K562 (cell line): ENCODE data around the gene MCCD1. TPM values are rescaled to one million over a fixed set of nuclear protein-coding genes. Genes with fewer than 3 reads are reported as not detected.

ENCODE experiments used
- GATAD2A ChIP-seq: fragments of 450-650 bp; IDR thresholded peaks from 2 replicates; pipeline ENCODE4 v1.6.1; 2017
- HDAC6 ChIP-seq: IDR thresholded peaks from 2 replicates; pipeline ENCODE4 v1.6.1; 2012; ENCODE audit warnings: low read depth, mild to moderate bottlenecking, control low read depth, inconsistent platforms, low read length, moderate library complexity
- MAZ ChIP-seq, 2 experiments: fragments of 450-650 bp in 1 of 2; sonication (generic) in 1 of 2; formaldehyde crosslinking; IDR thresholded peaks in 1 of 2; conservative IDR thresholded peaks in 1 of 2; 2 replicates each; pipeline versions ENCODE4 v1.4.0 to v1.5.0; 2020; ENCODE audit warnings: mild to moderate bottlenecking in 1 of 2, missing genetic modification reagents in 1 of 2
- PHTF2 ChIP-seq: fragments of 250-450 bp; sonication (Bioruptor Pico); IDR thresholded peaks from 2 replicates; pipeline ENCODE4 v1.5.0; 2021; ENCODE audit warnings: mild to moderate bottlenecking
- SAP30 ChIP-seq: fragments of 200-600 bp; sonication (generic); IDR thresholded peaks from 2 replicates; pipeline ENCODE4 v1.6.1; 2012; ENCODE audit warnings: borderline replicate concordance, low read depth, mild to moderate bottlenecking, moderate library complexity, low read length, control low read depth, inconsistent platforms; ENCODE audit not compliant: insufficient read depth, poor library complexity, severe bottlenecking
- SMARCE1 ChIP-seq: fragments of 450-650 bp; IDR thresholded peaks from 2 replicates; pipeline ENCODE4 v1.7.1; 2016; ENCODE audit warnings: mild to moderate bottlenecking
- TAF15 ChIP-seq: fragments of 200-400 bp; formaldehyde crosslinking; IDR thresholded peaks from 2 replicates; pipeline ENCODE4 v1.6.1; 2017; ENCODE audit warnings: mild to moderate bottlenecking, low read depth, low read length, moderate library complexity
- THRAP3 ChIP-seq: fragments of 450-650 bp; IDR thresholded peaks from 2 replicates; pipeline ENCODE4 v1.6.1; 2016; ENCODE audit warnings: mild to moderate bottlenecking, inconsistent platforms, borderline replicate concordance
- polyA plus RNA-seq, 8 experiments: library from polyadenylated mRNA; depleted of rRNA in 4 of 8; stranded (reverse) in 5 of 8; unstranded in 3 of 8; fragments of >200 nt; fragmentation: Nextera tagmentation in 2 of 8; fragmentation: Illumina TruSeq in 1 of 8; extraction: Ambion mirVana in 2 of 8; extraction: Trizol in 1 of 8; gene quantifications; 2 replicates each; pipeline versions ENCODE4 v1.2.1 to v1.2.3, GENCODE V29; 2011 to 2014; ENCODE audit warnings: inconsistent platforms in 1 of 8, missing spikeins in 1 of 8
- total RNA-seq, 7 experiments: library from RNA; depleted of rRNA in 6 of 7; stranded (reverse); fragments of >200 nt in 6 of 7; fragmentation: Illumina TruSeq in 2 of 7; extraction: Trizol in 2 of 7; gene quantifications; 2 replicates each; pipeline versions ENCODE4 v1.2.1 to v1.2.3, GENCODE V29; 2011 to 2021; ENCODE audit warnings: low replicate concordance in 1 of 7
- TF ChIP-seq, protein P1 (sequence below), 2 experiments: fragments of 150-350 bp in 1 of 2; IDR thresholded peaks; 2 replicates each; pipeline ENCODE4 v1.6.1; 2012 to 2016; ENCODE audit warnings: low read depth in 2 of 2, low read length in 2 of 2, mild to moderate bottlenecking in 1 of 2, moderate library complexity in 1 of 2
- TF ChIP-seq, protein P2 (sequence below): fragments of 250-450 bp; sonication (Bioruptor Pico); IDR thresholded peaks from 2 replicates; pipeline ENCODE4 v1.4.0; 2020; ENCODE audit warnings: borderline replicate concordance
- TF ChIP-seq, protein P3 (sequence below): fragments of 250-450 bp; sonication (Bioruptor Pico); IDR thresholded peaks from 2 replicates; pipeline ENCODE4 v1.4.0; 2020; ENCODE audit warnings: mild to moderate bottlenecking, moderate library complexity
- TF ChIP-seq, protein P4 (sequence below): fragments of 250-450 bp; sonication (Bioruptor Pico); IDR thresholded peaks from 2 replicates; pipeline ENCODE4 v1.8.0; 2022; ENCODE audit warnings: inconsistent platforms, mild to moderate bottlenecking, moderate library complexity, borderline replicate concordance

Gene MCCD1
- total and polyA plus RNA-seq, 9 of the 15 experiments (the other 6 are each of a cell fraction or from before 2014, with no cell fraction given): not detected

DNA sequence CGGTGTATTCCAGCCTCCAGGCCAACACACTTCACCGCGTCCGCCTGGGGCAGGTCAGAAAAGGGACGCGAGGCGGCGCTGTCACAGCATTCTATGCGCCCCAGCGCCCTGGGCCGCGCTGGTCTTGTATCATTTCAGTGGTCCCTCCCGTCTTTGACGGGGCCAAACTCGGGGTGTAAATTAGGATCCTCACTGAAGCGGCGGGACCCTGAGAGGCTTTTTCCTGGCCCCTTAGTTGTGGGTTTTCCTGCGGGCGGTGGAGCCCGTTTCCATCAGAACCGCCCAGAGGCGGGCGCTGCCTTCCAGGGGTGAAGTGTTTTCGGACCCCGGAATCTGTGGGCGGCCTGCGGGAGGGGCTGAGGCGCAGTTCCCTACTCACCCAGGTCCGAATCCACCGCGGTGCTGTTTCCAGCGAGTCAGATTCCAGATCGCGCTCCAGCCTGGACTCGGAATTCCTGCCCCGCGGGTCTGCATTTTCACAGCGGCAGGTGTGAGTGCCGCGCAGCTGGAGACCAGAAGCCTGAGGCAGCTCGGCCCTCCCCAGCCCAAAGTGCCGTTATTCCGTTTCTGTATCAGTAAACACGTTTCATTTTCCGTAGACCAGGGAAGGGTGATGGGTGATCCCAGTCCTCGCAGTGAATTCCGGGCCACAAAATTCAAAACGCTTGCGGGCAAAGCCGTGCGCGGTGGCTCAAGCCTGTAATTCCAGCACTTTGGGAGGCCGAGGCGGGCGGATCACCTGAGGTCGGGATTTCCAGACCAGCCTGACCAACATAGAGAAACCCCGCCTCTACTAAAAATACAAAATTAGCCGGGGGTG is 34.7 kb upstream of the MCCD1 start (continued):
- TF ChIP-seq, protein P1, sequence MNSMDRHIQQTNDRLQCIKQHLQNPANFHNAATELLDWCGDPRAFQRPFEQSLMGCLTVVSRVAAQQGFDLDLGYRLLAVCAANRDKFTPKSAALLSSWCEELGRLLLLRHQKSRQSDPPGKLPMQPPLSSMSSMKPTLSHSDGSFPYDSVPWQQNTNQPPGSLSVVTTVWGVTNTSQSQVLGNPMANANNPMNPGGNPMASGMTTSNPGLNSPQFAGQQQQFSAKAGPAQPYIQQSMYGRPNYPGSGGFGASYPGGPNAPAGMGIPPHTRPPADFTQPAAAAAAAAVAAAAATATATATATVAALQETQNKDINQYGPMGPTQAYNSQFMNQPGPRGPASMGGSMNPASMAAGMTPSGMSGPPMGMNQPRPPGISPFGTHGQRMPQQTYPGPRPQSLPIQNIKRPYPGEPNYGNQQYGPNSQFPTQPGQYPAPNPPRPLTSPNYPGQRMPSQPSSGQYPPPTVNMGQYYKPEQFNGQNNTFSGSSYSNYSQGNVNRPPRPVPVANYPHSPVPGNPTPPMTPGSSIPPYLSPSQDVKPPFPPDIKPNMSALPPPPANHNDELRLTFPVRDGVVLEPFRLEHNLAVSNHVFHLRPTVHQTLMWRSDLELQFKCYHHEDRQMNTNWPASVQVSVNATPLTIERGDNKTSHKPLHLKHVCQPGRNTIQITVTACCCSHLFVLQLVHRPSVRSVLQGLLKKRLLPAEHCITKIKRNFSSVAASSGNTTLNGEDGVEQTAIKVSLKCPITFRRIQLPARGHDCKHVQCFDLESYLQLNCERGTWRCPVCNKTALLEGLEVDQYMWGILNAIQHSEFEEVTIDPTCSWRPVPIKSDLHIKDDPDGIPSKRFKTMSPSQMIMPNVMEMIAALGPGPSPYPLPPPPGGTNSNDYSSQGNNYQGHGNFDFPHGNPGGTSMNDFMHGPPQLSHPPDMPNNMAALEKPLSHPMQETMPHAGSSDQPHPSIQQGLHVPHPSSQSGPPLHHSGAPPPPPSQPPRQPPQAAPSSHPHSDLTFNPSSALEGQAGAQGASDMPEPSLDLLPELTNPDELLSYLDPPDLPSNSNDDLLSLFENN (IDR thresholded peaks at IDR 0.05; ENCODE audit: low read depth in 2 of 2, low read length in 2 of 2): 0 out of 4 replicates have a peak, but pooled peaks of 1 of the 2 experiments have one; percentile 13
- TF ChIP-seq, protein P2, sequence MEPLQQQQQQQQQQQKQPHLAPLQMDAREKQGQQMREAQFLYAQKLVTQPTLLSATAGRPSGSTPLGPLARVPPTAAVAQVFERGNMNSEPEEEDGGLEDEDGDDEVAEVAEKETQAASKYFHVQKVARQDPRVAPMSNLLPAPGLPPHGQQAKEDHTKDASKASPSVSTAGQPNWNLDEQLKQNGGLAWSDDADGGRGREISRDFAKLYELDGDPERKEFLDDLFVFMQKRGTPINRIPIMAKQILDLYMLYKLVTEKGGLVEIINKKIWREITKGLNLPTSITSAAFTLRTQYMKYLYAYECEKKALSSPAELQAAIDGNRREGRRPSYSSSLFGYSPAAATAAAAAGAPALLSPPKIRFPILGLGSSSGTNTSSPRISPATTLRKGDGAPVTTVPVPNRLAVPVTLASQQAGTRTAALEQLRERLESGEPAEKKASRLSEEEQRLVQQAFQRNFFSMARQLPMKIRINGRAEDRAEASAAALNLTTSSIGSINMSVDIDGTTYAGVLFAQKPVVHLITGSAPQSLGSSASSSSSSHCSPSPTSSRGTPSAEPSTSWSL (CRISPR knock-in tag): no peak
- TF ChIP-seq THRAP3 (peak; percentile 74; the same call in 1 of the 2 replicates), HDAC6 (no peak), GATAD2A (peak; percentile 75; the same call in 1 of the 2 replicates), TAF15 (no peak), MAZ (CRISPR knock-in tag; conservative IDR thresholded peaks at IDR 0.05 in 1 of 2, IDR thresholded peaks at IDR 0.05 in 1 of 2) (peak in 1 of 2 experiments; percentile 78; a peak in 1 of 4 replicates), PHTF2 (CRISPR knock-in tag) (no peak), SAP30 (peak; percentile 59), SMARCE1 (0 out of 2 replicates have a peak, but pooled peaks have one; percentile 56)
- TF ChIP-seq, protein P3, sequence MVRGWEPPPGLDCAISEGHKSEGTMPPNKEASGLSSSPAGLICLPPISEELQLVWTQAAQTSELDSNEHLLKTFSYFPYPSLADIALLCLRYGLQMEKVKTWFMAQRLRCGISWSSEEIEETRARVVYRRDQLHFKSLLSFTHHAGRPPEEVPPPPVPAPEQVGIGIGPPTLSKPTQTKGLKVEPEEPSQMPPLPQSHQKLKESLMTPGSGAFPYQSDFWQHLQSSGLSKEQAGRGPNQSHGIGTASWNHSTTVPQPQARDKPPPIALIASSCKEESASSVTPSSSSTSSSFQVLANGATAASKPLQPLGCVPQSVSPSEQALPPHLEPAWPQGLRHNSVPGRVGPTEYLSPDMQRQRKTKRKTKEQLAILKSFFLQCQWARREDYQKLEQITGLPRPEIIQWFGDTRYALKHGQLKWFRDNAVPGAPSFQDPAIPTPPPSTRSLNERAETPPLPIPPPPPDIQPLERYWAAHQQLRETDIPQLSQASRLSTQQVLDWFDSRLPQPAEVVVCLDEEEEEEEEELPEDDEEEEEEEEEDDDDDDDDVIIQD (CRISPR knock-in tag): no peak
- TF ChIP-seq, protein P4, sequence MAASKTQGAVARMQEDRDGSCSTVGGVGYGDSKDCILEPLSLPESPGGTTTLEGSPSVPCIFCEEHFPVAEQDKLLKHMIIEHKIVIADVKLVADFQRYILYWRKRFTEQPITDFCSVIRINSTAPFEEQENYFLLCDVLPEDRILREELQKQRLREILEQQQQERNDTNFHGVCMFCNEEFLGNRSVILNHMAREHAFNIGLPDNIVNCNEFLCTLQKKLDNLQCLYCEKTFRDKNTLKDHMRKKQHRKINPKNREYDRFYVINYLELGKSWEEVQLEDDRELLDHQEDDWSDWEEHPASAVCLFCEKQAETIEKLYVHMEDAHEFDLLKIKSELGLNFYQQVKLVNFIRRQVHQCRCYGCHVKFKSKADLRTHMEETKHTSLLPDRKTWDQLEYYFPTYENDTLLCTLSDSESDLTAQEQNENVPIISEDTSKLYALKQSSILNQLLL (CRISPR knock-in tag): no peak
